Prostate gland (tissue), 2 donors: Measurements from ENCODE around the gene NUP210.

Source experiments
- POLR2A ChIP-seq: fragments of 450-650 bp; IDR thresholded peaks from one replicate; pipeline ENCODE4 v1.6.1; 2016; ENCODE audit warnings: antibody characterized with exemption, mild to moderate bottlenecking
- TF ChIP-seq, protein P1 (sequence below), 4 experiments: fragments of 200-600 bp in 2 of 4; fragments of 450-650 bp in 2 of 4; sonication (generic) in 2 of 4; IDR thresholded peaks; 1 replicate in 3 of 4; 2 replicates in 1 of 4; pipeline ENCODE4 v1.5.1; 2016 to 2019; ENCODE audit warnings: antibody characterized with exemption in 4 of 4, mild to moderate bottlenecking in 2 of 4, moderate library complexity in 2 of 4

DNA sequence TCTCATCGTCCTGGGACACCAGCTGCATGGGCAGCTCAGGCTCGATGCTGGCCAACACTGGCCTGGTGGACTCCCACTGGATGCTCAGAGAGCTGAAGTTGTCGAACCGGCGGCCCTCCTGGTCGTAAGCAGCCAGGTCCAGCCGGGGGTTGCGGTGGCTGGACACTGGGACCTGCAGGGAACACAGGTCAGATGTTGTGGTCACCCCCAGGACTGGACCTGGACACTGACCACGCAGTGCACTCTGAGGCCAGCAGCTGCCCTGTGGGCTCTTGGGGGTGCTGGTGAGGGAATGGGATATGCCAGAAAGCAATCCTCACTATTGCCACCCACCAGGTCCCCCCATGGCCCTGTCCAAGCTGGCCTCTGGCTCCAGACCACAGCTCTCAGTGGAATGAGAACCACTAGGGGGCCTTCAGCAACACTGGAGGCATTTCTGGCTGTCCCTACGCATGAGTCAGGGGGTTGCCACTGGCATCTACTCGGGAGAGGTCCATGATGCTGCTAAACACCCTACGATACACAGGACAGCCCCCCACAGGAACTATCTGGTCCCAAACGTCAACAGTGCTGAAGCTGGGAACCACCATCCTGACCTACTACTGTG lies 66.1 kb downstream of the NUP210 start:
- TF ChIP-seq POLR2A = no peak
- TF ChIP-seq, protein P1, sequence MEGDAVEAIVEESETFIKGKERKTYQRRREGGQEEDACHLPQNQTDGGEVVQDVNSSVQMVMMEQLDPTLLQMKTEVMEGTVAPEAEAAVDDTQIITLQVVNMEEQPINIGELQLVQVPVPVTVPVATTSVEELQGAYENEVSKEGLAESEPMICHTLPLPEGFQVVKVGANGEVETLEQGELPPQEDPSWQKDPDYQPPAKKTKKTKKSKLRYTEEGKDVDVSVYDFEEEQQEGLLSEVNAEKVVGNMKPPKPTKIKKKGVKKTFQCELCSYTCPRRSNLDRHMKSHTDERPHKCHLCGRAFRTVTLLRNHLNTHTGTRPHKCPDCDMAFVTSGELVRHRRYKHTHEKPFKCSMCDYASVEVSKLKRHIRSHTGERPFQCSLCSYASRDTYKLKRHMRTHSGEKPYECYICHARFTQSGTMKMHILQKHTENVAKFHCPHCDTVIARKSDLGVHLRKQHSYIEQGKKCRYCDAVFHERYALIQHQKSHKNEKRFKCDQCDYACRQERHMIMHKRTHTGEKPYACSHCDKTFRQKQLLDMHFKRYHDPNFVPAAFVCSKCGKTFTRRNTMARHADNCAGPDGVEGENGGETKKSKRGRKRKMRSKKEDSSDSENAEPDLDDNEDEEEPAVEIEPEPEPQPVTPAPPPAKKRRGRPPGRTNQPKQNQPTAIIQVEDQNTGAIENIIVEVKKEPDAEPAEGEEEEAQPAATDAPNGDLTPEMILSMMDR (IDR thresholded peaks at IDR 0.05) = no peak
